Parathyroid adenoma (tissue), 2 donors: ENCODE results near the gene VSTM4.

Experiments
- H2AFZ ChIP-seq: fragments of 300-600 bp; sonication (generic); one replicate; pipeline ENCODE4 v1.7.0; 2017; ENCODE audit warnings: antibody characterized with exemption, mild to moderate bottlenecking
- H3K27ac ChIP-seq: fragments of 300-600 bp; sonication (generic); one replicate; pipeline ENCODE4 v1.7.0; 2017
- H3K27me3 ChIP-seq: fragments of 300-600 bp; sonication (generic); one replicate; pipeline ENCODE4 v1.7.0; 2017; ENCODE audit warnings: low read length; ENCODE audit not compliant: control insufficient read depth, insufficient read depth
- H3K36me3 ChIP-seq: fragments of 300-600 bp; sonication (generic); one replicate; pipeline ENCODE4 v1.7.0; 2017; ENCODE audit warnings: low read length; ENCODE audit not compliant: control insufficient read depth, insufficient read depth
- H3K4me1 ChIP-seq: fragments of 300-600 bp; sonication (generic); one replicate; pipeline ENCODE4 v1.7.0; 2017; ENCODE audit warnings: control low read depth
- H3K4me2 ChIP-seq: fragments of 300-600 bp; sonication (generic); one replicate; pipeline ENCODE4 v1.7.0; 2017; ENCODE audit warnings: low read length
- H3K4me3 ChIP-seq: fragments of 300-600 bp; sonication (generic); one replicate; pipeline ENCODE4 v1.7.0; 2017; ENCODE audit warnings: low read depth, low read length
- H3K79me2 ChIP-seq: fragments of 300-600 bp; sonication (generic); one replicate; pipeline ENCODE4 v1.7.0; 2017; ENCODE audit warnings: control low read depth
- H3K9ac ChIP-seq: fragments of 300-600 bp; sonication (generic); one replicate; pipeline ENCODE4 v1.7.0; 2017; ENCODE audit warnings: mild to moderate bottlenecking
- H3K9me3 ChIP-seq: fragments of 300-600 bp; sonication (generic); one replicate; pipeline ENCODE4 v1.7.0; 2017; ENCODE audit warnings: low read length; ENCODE audit not compliant: control insufficient read depth
- CTCF ChIP-seq: fragments of 300-600 bp; sonication (generic); IDR thresholded peaks from one replicate; pipeline ENCODE4 v1.7.0; 2017; ENCODE audit warnings: antibody characterized with exemption, mild to moderate bottlenecking
- donor health status: primary hyperparathyroidism.

Gene VSTM4

DNA sequence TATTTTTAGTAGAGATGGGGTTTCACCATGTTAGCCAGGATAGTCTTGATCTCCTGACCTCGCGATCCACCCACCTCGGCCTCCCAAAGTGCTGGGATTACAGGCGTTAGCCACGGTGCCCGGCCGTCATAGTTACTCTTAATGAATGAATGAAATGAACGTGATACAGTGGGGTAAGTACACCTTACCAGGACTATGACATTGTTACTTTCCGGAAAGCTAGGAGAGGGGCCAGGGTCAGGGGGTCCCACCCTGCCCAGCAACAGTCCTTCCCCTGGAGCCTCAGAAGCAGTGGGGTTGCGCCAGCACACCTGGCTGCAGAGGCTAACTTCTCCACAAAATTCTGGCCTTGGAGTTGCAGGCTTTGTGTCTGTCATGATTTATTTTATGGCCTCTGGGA is 21.4 kb downstream of the VSTM4 start:
- H3K9ac ChIP-seq = no peak overlapping the region
- peaks cover 6% of the 10 kb centered on the region for H3K4me1 ChIP-seq
- no peak overlapping the region for H3K27ac ChIP-seq
- H3K36me3 ChIP-seq = no peaks in the 10 kb centered on the region
- no peaks in the 10 kb centered on the region for H3K9me3 ChIP-seq
- no peak overlapping the region for H2AFZ ChIP-seq
- H3K4me2 ChIP-seq = no peak overlapping the region
- H3K4me3 ChIP-seq = no peak overlapping the region
- no peaks in the 10 kb centered on the region for H3K27me3 ChIP-seq
- no peak for TF ChIP-seq CTCF
- H3K79me2 ChIP-seq = peaks cover 8% of the 10 kb centered on the region

DNA sequence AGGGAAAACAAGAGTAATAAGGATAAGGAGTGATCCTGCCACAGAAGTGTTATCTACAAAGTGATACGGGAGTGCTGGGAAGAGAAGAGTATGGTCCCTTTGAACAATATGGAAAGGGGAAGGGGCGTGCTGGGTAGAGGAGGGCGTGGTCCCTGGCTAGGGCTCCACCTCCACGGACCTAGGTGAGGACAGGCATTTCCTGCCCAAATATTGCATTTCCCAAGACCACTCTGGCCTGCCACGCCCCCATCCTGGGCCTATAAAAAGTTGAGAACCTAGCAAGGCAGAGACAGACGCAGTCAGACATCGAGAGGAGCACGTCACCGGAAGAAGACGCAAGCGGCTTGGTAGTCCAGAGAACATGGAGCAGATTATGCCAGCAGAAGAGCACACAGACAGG is 22.8 kb downstream of the VSTM4 start:
- Histone ChIP-seq H3K4me2 (no peak overlapping the region), H3K4me1 (peaks cover 6% of the 10 kb centered on the region), H3K9me3 (no peaks in the 10 kb centered on the region), H3K36me3 (no peaks in the 10 kb centered on the region), H3K9ac (no peak overlapping the region), H3K79me2 (peaks cover 6% of the 10 kb centered on the region), H3K4me3 (no peak overlapping the region), H2AFZ (no peak overlapping the region), H3K27me3 (no peaks in the 10 kb centered on the region), H3K27ac (no peak overlapping the region)
- TF ChIP-seq CTCF = no peak

GRCh38 chr10:49091450-49092210 is 23.7 kb downstream of the VSTM4 start:
- H3K4me2 ChIP-seq = no peak overlapping the region
- peaks cover 6% of the 10 kb centered on the region for H3K4me1 ChIP-seq
- no peaks in the 10 kb centered on the region for H3K9me3 ChIP-seq
- no peak overlapping the region for H2AFZ ChIP-seq
- no peak for TF ChIP-seq CTCF
- H3K27ac ChIP-seq = no peak overlapping the region
- no peaks in the 10 kb centered on the region for H3K27me3 ChIP-seq
- no peak overlapping the region for H3K4me3 ChIP-seq
- H3K79me2 ChIP-seq = peaks cover 6% of the 10 kb centered on the region
- no peak overlapping the region for H3K9ac ChIP-seq
- H3K36me3 ChIP-seq = no peaks in the 10 kb centered on the region

DNA sequence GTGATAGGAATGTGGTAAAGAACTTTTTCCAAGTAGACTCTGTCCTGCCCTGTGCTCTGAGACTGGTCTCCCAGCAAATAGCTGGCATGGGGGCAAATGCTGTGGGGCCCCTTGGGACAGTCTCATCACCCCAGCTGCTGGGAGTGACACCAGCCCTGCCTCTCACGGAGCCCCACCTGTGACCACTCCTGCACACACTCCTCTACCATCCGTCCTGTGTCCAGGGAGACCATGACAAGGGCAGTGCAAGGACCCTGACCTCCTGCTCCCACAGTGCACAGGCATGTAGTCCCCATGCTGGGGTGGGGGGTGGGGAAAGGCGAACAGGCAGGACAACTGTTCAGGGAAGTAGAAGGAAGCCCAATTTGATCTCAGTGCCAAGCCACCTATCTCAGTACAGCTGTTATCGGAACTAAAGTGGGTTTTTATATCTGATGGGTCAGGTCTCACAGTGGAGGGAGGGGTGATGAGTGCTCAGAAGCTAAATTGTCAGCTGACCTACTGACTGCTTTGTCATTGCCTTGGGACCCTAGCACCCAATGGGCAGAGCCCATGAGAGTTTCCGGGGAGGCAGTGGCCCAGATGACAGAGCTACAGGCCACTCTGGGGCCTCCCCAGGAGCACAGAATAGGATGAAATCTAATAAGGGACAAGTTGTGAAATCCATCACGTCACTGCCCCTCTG is 24.5 kb downstream of the VSTM4 start:
- H3K9me3 ChIP-seq = no peaks in the 10 kb centered on the region
- no peaks in the 10 kb centered on the region for H3K36me3 ChIP-seq
- no peak overlapping the region for H3K4me3 ChIP-seq
- H3K9ac ChIP-seq = no peak overlapping the region
- H3K27ac ChIP-seq = no peak overlapping the region
- no peak for TF ChIP-seq CTCF
- peaks cover 6% of the 10 kb centered on the region for H3K4me1 ChIP-seq
- H2AFZ ChIP-seq = no peak overlapping the region
- no peak overlapping the region for H3K4me2 ChIP-seq
- peaks cover 9% of the 10 kb centered on the region for H3K79me2 ChIP-seq
- H3K27me3 ChIP-seq = no peaks in the 10 kb centered on the region
